ENCODE results near the gene DIP2A.
A peak's percentile ranks its signal among the peaks of the same experiment; 100 is the strongest.
"Not testable (repeated sequence)": the region's sequence is repeated elsewhere in the genome, so short reads cannot be mapped to it uniquely, and the experiment has no call there.

DIP2A gene

GRCh38 chr21:46452710-46453109 lies 6.0 kb upstream of the DIP2A start:
- ATAC-seq (ENCODE audit: low read depth) (no peak), DNase-seq (ENCODE audit: low spot score in 2 of 2) (no peak)
- H3K36me3 Mint-ChIP-seq, result peaks cover 4% of the 10 kb centered on the region
- H3K4me1 Mint-ChIP-seq, result peaks cover 17% of the 10 kb centered on the region
- peaks cover 4% of the 10 kb centered on the region for H3K9me3 Mint-ChIP-seq
- H3K27ac Mint-ChIP-seq, result no peak overlapping the region
- H3K4me3 Mint-ChIP-seq, result no peak overlapping the region
- H3K27me3 Mint-ChIP-seq, result no peaks in the 10 kb centered on the region

GRCh38 chr21:46454142-46454541 lies 4.5 kb upstream of the DIP2A start:
- DNase-seq (ENCODE audit: low spot score in 2 of 2) (no peak), ATAC-seq (ENCODE audit: low read depth) (no peak)
- H3K4me1 Mint-ChIP-seq, result peaks cover 19% of the 10 kb centered on the region
- no peaks in the 10 kb centered on the region for H3K9me3 Mint-ChIP-seq
- no peak overlapping the region for H3K27ac Mint-ChIP-seq
- no peaks in the 10 kb centered on the region for H3K27me3 Mint-ChIP-seq
- H3K36me3 Mint-ChIP-seq, result no peaks in the 10 kb centered on the region
- no peak overlapping the region for H3K4me3 Mint-ChIP-seq

GRCh38 chr21:46454634-46455390 lies 3.9 kb upstream of the DIP2A start:
- Mint-ChIP-seq H3K4me3 (no peak overlapping the region), H3K36me3 (no peaks in the 10 kb centered on the region), H3K27me3 (no peaks in the 10 kb centered on the region), H3K4me1 (peaks cover 21% of the 10 kb centered on the region), H3K9me3 (no peaks in the 10 kb centered on the region), H3K27ac (no peak overlapping the region)
- no peak for ATAC-seq (ENCODE audit: low read depth)
- DNase-seq (ENCODE audit: low spot score in 2 of 2), result no peak

GRCh38 chr21:46455575-46456385 lies 2.9 kb upstream of the DIP2A start:
- no peak for ATAC-seq (ENCODE audit: low read depth)
- H3K4me3 Mint-ChIP-seq, result no peak overlapping the region
- H3K36me3 Mint-ChIP-seq, result no peaks in the 10 kb centered on the region
- no peaks in the 10 kb centered on the region for H3K27me3 Mint-ChIP-seq
- DNase-seq (ENCODE audit: low spot score in 2 of 2), result no peak
- H3K27ac Mint-ChIP-seq, result no peak overlapping the region
- H3K4me1 Mint-ChIP-seq, result peaks cover 19% of the 10 kb centered on the region
- H3K9me3 Mint-ChIP-seq, result no peaks in the 10 kb centered on the region

- Mint-ChIP-seq H3K4me3 (peak overlapping the region; percentile 2), H3K36me3 (no peaks in the 10 kb centered on the region), H3K27me3 (no peaks in the 10 kb centered on the region), H3K4me1 (peaks cover 22% of the 10 kb centered on the region), H3K27ac (no peak overlapping the region), H3K9me3 (no peaks in the 10 kb centered on the region)
- no peak for DNase-seq (ENCODE audit: low spot score in 2 of 2)
- no peak for ATAC-seq (ENCODE audit: low read depth)
Measured at GRCh38 chr21:46456750-46457149, 1.9 kb upstream of the DIP2A start.

GRCh38 chr21:46457801-46458314 lies 833 bp upstream of the DIP2A start:
- peak overlapping the region; percentile 91 for H3K27ac Mint-ChIP-seq
- peak; percentile 1 for ATAC-seq (ENCODE audit: low read depth)
- DNase-seq (ENCODE audit: low spot score in 2 of 2), result peak in 1 of 2 donors; percentile 13
- peaks cover 25% of the 10 kb centered on the region for H3K4me1 Mint-ChIP-seq
- H3K4me3 Mint-ChIP-seq, result peak overlapping the region; percentile 91
- H3K36me3 Mint-ChIP-seq, result peaks cover 2% of the 10 kb centered on the region
- no peaks in the 10 kb centered on the region for H3K9me3 Mint-ChIP-seq
- H3K27me3 Mint-ChIP-seq, result no peaks in the 10 kb centered on the region

- ATAC-seq (ENCODE audit: low read depth), result no peak
- H3K36me3 Mint-ChIP-seq, result peaks cover 5% of the 10 kb centered on the region
- no peaks in the 10 kb centered on the region for H3K27me3 Mint-ChIP-seq
- DNase-seq (ENCODE audit: low spot score in 2 of 2), result no peak
- no peaks in the 10 kb centered on the region for H3K9me3 Mint-ChIP-seq
- H3K4me3 Mint-ChIP-seq, result peak overlapping the region; percentile 94
- H3K4me1 Mint-ChIP-seq, result peaks cover 26% of the 10 kb centered on the region
- peak overlapping the region; percentile 94 for H3K27ac Mint-ChIP-seq
Measured at GRCh38 chr21:46459024-46459355, 299 bp downstream of the DIP2A start.

- Mint-ChIP-seq H3K4me1 (peaks cover 26% of the 10 kb centered on the region), H3K4me3 (peak overlapping the region; percentile 94), H3K27ac (peak overlapping the region; percentile 94), H3K27me3 (no peaks in the 10 kb centered on the region), H3K36me3 (peaks cover 5% of the 10 kb centered on the region), H3K9me3 (no peaks in the 10 kb centered on the region)
- peak in 1 of 2 donors; percentile 13 for DNase-seq (ENCODE audit: low spot score in 2 of 2)
- no peak for ATAC-seq (ENCODE audit: low read depth)
Measured at GRCh38 chr21:46459356-46460112, 843 bp downstream of the DIP2A start.

- no peak overlapping the region for H3K4me3 Mint-ChIP-seq
- no peaks in the 10 kb centered on the region for H3K9me3 Mint-ChIP-seq
- peaks cover 20% of the 10 kb centered on the region for H3K4me1 Mint-ChIP-seq
- H3K36me3 Mint-ChIP-seq, result peaks cover 7% of the 10 kb centered on the region
- no peak overlapping the region for H3K27ac Mint-ChIP-seq
- DNase-seq (ENCODE audit: low spot score in 2 of 2) (no peak), ATAC-seq (ENCODE audit: low read depth) (no peak)
- no peaks in the 10 kb centered on the region for H3K27me3 Mint-ChIP-seq
Measured at GRCh38 chr21:46461909-46462308, 3.2 kb downstream of the DIP2A start.

- not testable (repeated sequence) for H3K27ac Mint-ChIP-seq; DNase-seq (ENCODE audit: low spot score in 2 of 2); ATAC-seq (ENCODE audit: low read depth); H3K27me3 Mint-ChIP-seq; H3K9me3 Mint-ChIP-seq; H3K4me3 Mint-ChIP-seq
- Mint-ChIP-seq H3K4me1 (peaks cover 12% of the 10 kb centered on the region), H3K36me3 (peaks cover 14% of the 10 kb centered on the region)
Measured at GRCh38 chr21:46465153-46465552, 6.5 kb downstream of the DIP2A start.

GRCh38 chr21:46465651-46466050 lies 7.0 kb downstream of the DIP2A start:
- H3K27me3 Mint-ChIP-seq, result no peaks in the 10 kb centered on the region
- H3K4me1 Mint-ChIP-seq, result peaks cover 12% of the 10 kb centered on the region
- DNase-seq (ENCODE audit: low spot score in 2 of 2) (no peak), ATAC-seq (ENCODE audit: low read depth) (no peak)
- no peaks in the 10 kb centered on the region for H3K9me3 Mint-ChIP-seq
- H3K4me3 Mint-ChIP-seq, result no peak overlapping the region
- no peak overlapping the region for H3K27ac Mint-ChIP-seq
- peaks cover 14% of the 10 kb centered on the region for H3K36me3 Mint-ChIP-seq

- no peak overlapping the region for H3K4me3 Mint-ChIP-seq
- no peaks in the 10 kb centered on the region for H3K27me3 Mint-ChIP-seq
- no peaks in the 10 kb centered on the region for H3K9me3 Mint-ChIP-seq
- H3K27ac Mint-ChIP-seq, result peak overlapping the region; percentile 18
- H3K4me1 Mint-ChIP-seq, result peaks cover 9% of the 10 kb centered on the region
- ATAC-seq (ENCODE audit: low read depth), result no peak
- H3K36me3 Mint-ChIP-seq, result peaks cover 11% of the 10 kb centered on the region
- DNase-seq (ENCODE audit: low spot score in 2 of 2), result no peak
Measured at GRCh38 chr21:46468108-46468774, 9.6 kb downstream of the DIP2A start.

- H3K4me1 Mint-ChIP-seq, result peaks cover 14% of the 10 kb centered on the region
- H3K9me3 Mint-ChIP-seq, result no peaks in the 10 kb centered on the region
- peaks cover 8% of the 10 kb centered on the region for H3K36me3 Mint-ChIP-seq
- DNase-seq (ENCODE audit: low spot score in 2 of 2), result no peak
- ATAC-seq (ENCODE audit: low read depth), result no peak
- no peak overlapping the region for H3K4me3 Mint-ChIP-seq
- H3K27me3 Mint-ChIP-seq, result no peaks in the 10 kb centered on the region
- H3K27ac Mint-ChIP-seq, result no peak overlapping the region
Measured at GRCh38 chr21:46469275-46469674, 10.6 kb downstream of the DIP2A start.
